HepG2 (cell line): ENCODE results near the gene OR51E2. TPM values are rescaled to one million over a fixed set of nuclear protein-coding genes. Genes with fewer than 3 reads are reported as not detected.

Source experiments
- ATAC-seq: fragments of 200-7000 bp; cut with Tn5 transposase; 3 replicates; pipeline ENCODE4 v1.9.1; 2020; ENCODE audit warnings: mild to moderate bottlenecking, moderate library complexity
- BruUV-seq: library from RNA; stranded (reverse); fragments of 400-500 nt; replicated peaks from 2 replicates; lab custom pipeline; 2021; lab: Mats Ljungman, UMichigan
- CTCF ChIA-PET: fragments of 300-600 bp; formaldehyde crosslinking; extraction: SDS; loops from one replicate; lab custom pipeline; 2021; ENCODE audit warnings: low total read pairs, inconsistent platforms, low intra/inter-chr PET ratio; lab: Yijun Ruan, JAX
- POLR2A ChIA-PET: fragments of 350-600 bp; sonication (Branson Sonifier 250); formaldehyde crosslinking; loops from one replicate; lab custom pipeline; 2020; ENCODE audit warnings: antibody characterized with exemption, inconsistent platforms; lab: Yijun Ruan, JAX
- DNase-seq: peaks from one replicate; pipeline ENCODE4 v3.0.0-alpha.2; 2015; ENCODE audit warnings: low spot score
- FAIRE-seq: peaks from 3 replicates; lab custom pipeline; 2011; peaks lifted over from hg19 to GRCh38; lab: Jason Lieb, UNC
- H2AFZ ChIP-seq: one replicate; pipeline ENCODE4 v1.6.1; 2011; ENCODE audit warnings: low read length, inconsistent platforms
- H3K27ac ChIP-seq: fragments of 300-600 bp; 3 replicates; pipeline ENCODE4 v1.8.0; 2011; ENCODE audit warnings: mixed run types, mild to moderate bottlenecking, mixed read lengths, low read length, inconsistent platforms; ENCODE audit not compliant: insufficient read depth; ENCODE audit errors: extremely low read length
- H3K27me3 ChIP-seq, 2 experiments: fragments of 200-600 bp in 1 of 2; 2 replicates in 1 of 2; 3 replicates in 1 of 2; pipeline versions ENCODE4 v1.6.0 to v1.8.0; 2011; ENCODE audit warnings: low read length in 2 of 2, mild to moderate bottlenecking in 2 of 2, moderate library complexity in 2 of 2, inconsistent platforms in 1 of 2; ENCODE audit not compliant: insufficient read depth in 2 of 2, control insufficient read depth in 1 of 2
- H3K36me3 ChIP-seq, 2 experiments: fragments of 200-600 bp in 1 of 2; replicated peaks in 1 of 2; 2 replicates in 1 of 2; 3 replicates in 1 of 2; pipeline versions ENCODE4 v1.5.1 to v1.8.0; 2011; ENCODE audit warnings: low read length in 2 of 2, inconsistent platforms in 1 of 2; ENCODE audit not compliant: insufficient read depth in 2 of 2, control insufficient read depth in 1 of 2
- H3K4me1 ChIP-seq: 2 replicates; pipeline ENCODE4 v1.5.1; 2012; ENCODE audit warnings: low read length, inconsistent platforms; ENCODE audit not compliant: insufficient read depth
- H3K4me2 ChIP-seq: 2 replicates; pipeline ENCODE4 v1.6.0; 2011; ENCODE audit warnings: low read depth, low read length, inconsistent platforms
- H3K4me3 ChIP-seq, 3 experiments: fragments of 200-600 bp in 1 of 3; sonication (generic), shearing (Covaris generic) in 1 of 3; replicated peaks in 1 of 3; 2 replicates each; pipeline ENCODE4 v1.5.1; 2011 to 2016; ENCODE audit warnings: low read length in 3 of 3, inconsistent platforms in 2 of 3, low read depth in 2 of 3, mild to moderate bottlenecking in 2 of 3, control low read depth in 1 of 3, mixed read lengths in 1 of 3; ENCODE audit not compliant: insufficient read depth in 1 of 3
- H3K79me2 ChIP-seq: one replicate; pipeline ENCODE4 v1.6.1; 2011; ENCODE audit warnings: low read length, inconsistent platforms; ENCODE audit not compliant: insufficient read depth
- H3K9ac ChIP-seq: 2 replicates; pipeline ENCODE4 v1.6.0; 2011; ENCODE audit warnings: mild to moderate bottlenecking, low read depth, low read length, inconsistent platforms; ENCODE audit not compliant: insufficient read depth
- H3K9me3 ChIP-seq: 2 replicates; pipeline ENCODE4 v1.5.1; 2012; ENCODE audit warnings: mild to moderate bottlenecking, low read length
- H4K20me1 ChIP-seq: 2 replicates; pipeline ENCODE4 v1.6.0; 2011; ENCODE audit warnings: inconsistent platforms, mild to moderate bottlenecking, low read length, moderate library complexity; ENCODE audit not compliant: insufficient read depth
- BCLAF1 ChIP-seq: fragments of 450-650 bp; IDR thresholded peaks from 2 replicates; pipeline ENCODE4 v1.6.1; 2017; ENCODE audit warnings: mild to moderate bottlenecking
- CENPT ChIP-seq: sonication (generic); formaldehyde crosslinking; IDR thresholded peaks from 2 replicates; pipeline ENCODE4 v1.8.0; 2022; ENCODE audit warnings: low read depth, mild to moderate bottlenecking, moderate library complexity, missing genetic modification reagents
- HNRNPL ChIP-seq: fragments of 200-400 bp; formaldehyde crosslinking; IDR thresholded peaks from 2 replicates; pipeline ENCODE4 v1.6.1; 2017; ENCODE audit warnings: mild to moderate bottlenecking, low read depth, low read length
- NFE2L2 ChIP-seq: fragments of 150-350 bp; IDR thresholded peaks from 2 replicates; pipeline ENCODE4 v1.6.1; 2014; ENCODE audit warnings: low read length
- ZNF275 ChIP-seq: sonication (generic); formaldehyde crosslinking; IDR thresholded peaks from 2 replicates; pipeline ENCODE4 v1.8.0; 2022; ENCODE audit warnings: missing genetic modification reagents, mild to moderate bottlenecking, inconsistent platforms, borderline replicate concordance
- ZNF501 ChIP-seq: sonication (generic); formaldehyde crosslinking; IDR thresholded peaks from 2 replicates; pipeline ENCODE4 v1.5.1; 2020; ENCODE audit warnings: mild to moderate bottlenecking, moderate library complexity, missing genetic modification reagents
- ZNF768 ChIP-seq: sonication (generic); formaldehyde crosslinking; IDR thresholded peaks from 2 replicates; pipeline ENCODE4 v1.4.0; 2020; ENCODE audit warnings: missing genetic modification reagents
- WGBS: methylation state at CpG from one replicate; pipeline ENCODE4 v1.1.6; 2017; ENCODE audit warnings: low lambda C conversion rate; 5-methylcytosine and 5-hydroxymethylcytosine counted together
- in situ Hi-C: cut with HindIII; loops from 2 replicates; pipeline ENCODE4 v1.10.0; 2017; ENCODE audit warnings: low pct_unique_long_range_greater_than_20kb; ENCODE audit not compliant: extremely low pct_ligation_motif_present
- intact Hi-C: fragments of 100-400 bp; cut with micrococcal nuclease; formaldehyde crosslinking; loops from one replicate; pipeline ENCODE4 v1.10.0; 2022; ENCODE audit not compliant: unreplicated experiment
- polyA plus RNA-seq, 8 experiments: library from polyadenylated mRNA; depleted of rRNA in 3 of 8; stranded (reverse) in 7 of 8; unstranded in 1 of 8; fragments of >200 nt; fragmentation: Illumina TruSeq in 4 of 8; extraction: Trizol in 4 of 8; gene quantifications; 2 replicates each; pipeline versions ENCODE4 v1.2.1 to v1.2.3, GENCODE V29; 2011 to 2016; ENCODE audit warnings: low read depth in 4 of 8, missing spikeins in 1 of 8, mixed read lengths in 1 of 8; ENCODE audit not compliant: insufficient read depth in 1 of 8
- total RNA-seq, 5 experiments: library from RNA; depleted of rRNA; stranded (reverse); fragments of >200 nt; fragmentation: Illumina TruSeq; extraction: Trizol; gene quantifications; 2 replicates each; pipeline ENCODE4 v1.2.3, GENCODE V29; 2016; ENCODE audit warnings: low read depth in 1 of 5

OR51E2 gene
- total and polyA plus RNA-seq, 2 of the 13 experiments (the other 11 are each of a cell fraction or from before 2014, with no cell fraction given): not detected

- no peaks in the 10 kb centered on the region; a peak in 2 of 5 replicates for H3K27me3 ChIP-seq
- H3K79me2 ChIP-seq: no peaks in the 10 kb centered on the region
- TF ChIP-seq ZNF275 (CRISPR knock-in tag) (no peak), ZNF501 (no peak), NFE2L2 (no peak), ZNF768 (CRISPR knock-in tag) (no peak), HNRNPL (no peak), BCLAF1 (no peak), CENPT (no peak)
- no peaks in the 10 kb centered on the region for H3K9me3 ChIP-seq
- no peak overlapping the region for H3K4me3 ChIP-seq
- ATAC-seq (no peak), FAIRE-seq (no peak), DNase-seq (no peak)
- ChIA-PET CTCF (no interaction called here), POLR2A (no interaction called here)
- no peak overlapping the region for H3K27ac ChIP-seq
- BruUV-seq: no TSS peak
- no peaks in the 10 kb centered on the region for H3K4me1 ChIP-seq
- in situ Hi-C loops: no loop called here
- H3K4me2 ChIP-seq: no peak overlapping the region
- no peak overlapping the region for H2AFZ ChIP-seq
- no peak overlapping the region for H3K9ac ChIP-seq
- WGBS: 31% methylated on average over 8 of the region's 8 CpGs
- H3K36me3 ChIP-seq: no peaks in the 10 kb centered on the region
- H4K20me1 ChIP-seq: no peaks in the 10 kb centered on the region
- intact Hi-C loops: no loop called here
Measured at GRCh38 chr11:4704790-4705334, 7.2 kb upstream of the OR51E2 start.
